Measurements from ENCODE around the gene FAM24B.

DNA sequence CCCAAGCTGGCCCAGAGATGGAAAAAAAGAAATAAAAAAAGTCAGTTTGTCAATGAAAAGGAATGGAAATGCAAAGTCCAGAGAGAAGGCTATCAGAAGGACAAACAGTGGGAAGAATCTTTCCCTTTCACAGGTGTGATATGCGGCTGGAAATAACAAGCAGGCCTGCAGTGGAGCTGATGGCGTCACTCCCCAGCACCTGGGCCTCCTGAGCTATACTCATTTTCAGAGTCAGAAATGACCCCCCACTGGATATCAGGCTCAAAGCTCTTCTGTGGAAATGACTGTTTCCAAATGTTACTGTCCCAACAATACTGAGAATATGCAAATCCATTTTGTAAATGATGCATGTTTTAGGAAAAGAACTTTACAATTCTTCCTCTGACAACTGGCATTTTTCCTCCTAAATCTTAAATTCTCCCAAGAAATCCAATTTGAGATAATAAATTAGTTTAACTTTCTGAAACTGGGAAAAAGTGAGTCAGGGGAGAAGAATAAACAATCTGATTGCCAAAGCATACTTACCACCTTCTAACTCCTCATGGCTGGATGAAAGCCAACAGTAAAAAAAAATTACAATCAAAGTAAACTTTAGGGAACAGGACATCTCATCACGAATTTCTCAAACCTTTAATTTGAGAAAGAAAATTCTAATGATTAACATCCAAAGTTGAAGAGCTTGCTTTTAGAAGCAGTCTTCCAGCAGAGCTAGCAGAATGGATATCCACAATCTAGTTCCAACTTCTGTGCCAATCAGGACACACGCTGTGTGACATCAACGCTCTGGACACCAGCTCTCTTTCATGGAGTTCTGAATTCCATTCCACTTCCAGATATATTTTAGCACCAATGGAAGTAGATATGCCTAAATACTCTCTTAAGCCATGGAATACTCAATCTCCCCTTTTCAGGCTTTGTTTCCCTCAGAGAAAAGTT lies 28.4 kb downstream of the FAM24B start:
- no peak for TF ChIP-seq FOXA2 (IDR thresholded peaks at IDR 0.05)
- TF ChIP-seq EGR1 (IDR thresholded peaks at IDR 0.05; ENCODE audit: low read depth in 2 of 2): no peak
- TF ChIP-seq, protein P1, sequence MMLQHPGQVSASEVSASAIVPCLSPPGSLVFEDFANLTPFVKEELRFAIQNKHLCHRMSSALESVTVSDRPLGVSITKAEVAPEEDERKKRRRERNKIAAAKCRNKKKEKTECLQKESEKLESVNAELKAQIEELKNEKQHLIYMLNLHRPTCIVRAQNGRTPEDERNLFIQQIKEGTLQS (IDR thresholded peaks at IDR 0.05): no peak
- TF ChIP-seq, protein P2, sequence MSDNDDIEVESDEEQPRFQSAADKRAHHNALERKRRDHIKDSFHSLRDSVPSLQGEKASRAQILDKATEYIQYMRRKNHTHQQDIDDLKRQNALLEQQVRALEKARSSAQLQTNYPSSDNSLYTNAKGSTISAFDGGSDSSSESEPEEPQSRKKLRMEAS (IDR thresholded peaks at IDR 0.05): no peak
- no peak for TF ChIP-seq CTCF (IDR thresholded peaks at IDR 0.05; ENCODE audit: low read depth, low read length, missing input control)
- TF ChIP-seq, protein P3, sequence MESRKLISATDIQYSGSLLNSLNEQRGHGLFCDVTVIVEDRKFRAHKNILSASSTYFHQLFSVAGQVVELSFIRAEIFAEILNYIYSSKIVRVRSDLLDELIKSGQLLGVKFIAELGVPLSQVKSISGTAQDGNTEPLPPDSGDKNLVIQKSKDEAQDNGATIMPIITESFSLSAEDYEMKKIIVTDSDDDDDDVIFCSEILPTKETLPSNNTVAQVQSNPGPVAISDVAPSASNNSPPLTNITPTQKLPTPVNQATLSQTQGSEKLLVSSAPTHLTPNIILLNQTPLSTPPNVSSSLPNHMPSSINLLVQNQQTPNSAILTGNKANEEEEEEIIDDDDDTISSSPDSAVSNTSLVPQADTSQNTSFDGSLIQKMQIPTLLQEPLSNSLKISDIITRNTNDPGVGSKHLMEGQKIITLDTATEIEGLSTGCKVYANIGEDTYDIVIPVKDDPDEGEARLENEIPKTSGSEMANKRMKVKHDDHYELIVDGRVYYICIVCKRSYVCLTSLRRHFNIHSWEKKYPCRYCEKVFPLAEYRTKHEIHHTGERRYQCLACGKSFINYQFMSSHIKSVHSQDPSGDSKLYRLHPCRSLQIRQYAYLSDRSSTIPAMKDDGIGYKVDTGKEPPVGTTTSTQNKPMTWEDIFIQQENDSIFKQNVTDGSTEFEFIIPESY (IDR thresholded peaks at IDR 0.05): no peak
- TF ChIP-seq TAF1 (conservative IDR thresholded peaks at IDR 0.05): no peak
- no peak for TF ChIP-seq FOXA1 (IDR thresholded peaks at IDR 0.05)

All from liver (tissue), 3 donors.